Natural killer cell treated with Interleukin-12 subunit alpha and Interleukin-12 subunit beta and Interleukin-15 and Interleukin-18, amount 100 ng/mL, for 72 hours (primary cell): ENCODE data around the gene COBLL1. TPM values are rescaled to one million over a fixed set of nuclear protein-coding genes. Genes with fewer than 3 reads are reported as not detected.

Source experiments
- ATAC-seq, 2 donors: fragments of 150-1000 bp; cut with Tn5 transposase in 1 of 2; sonication (Bioruptor Pico), chemical (Tn5 transposase) in 1 of 2; 2 replicates each; pipeline ENCODE4 v1.10.0; 2021
- DNase-seq: peaks from one replicate; pipeline ENCODE4 v3.0.0; 2022; ENCODE audit warnings: low spot score
- H3K27ac Mint-ChIP-seq, 2 donors: 1 replicate in 1 of 2; 2 replicates in 1 of 2; pipeline ENCODE4 v1.8.0; 2022; ENCODE audit warnings: mixed read lengths in 2 of 2, mild to moderate bottlenecking in 1 of 2, moderate library complexity in 1 of 2
- H3K27me3 Mint-ChIP-seq, 2 donors: 1 replicate in 1 of 2; 2 replicates in 1 of 2; pipeline ENCODE4 v1.8.0; 2022; ENCODE audit warnings: mixed read lengths in 2 of 2
- H3K36me3 Mint-ChIP-seq: one replicate; pipeline ENCODE4 v1.8.0; 2022; ENCODE audit warnings: mixed read lengths
- H3K4me1 Mint-ChIP-seq, 2 donors: 1 replicate in 1 of 2; 2 replicates in 1 of 2; pipeline ENCODE4 v1.8.0; 2022; ENCODE audit warnings: low read depth in 2 of 2, mixed read lengths in 2 of 2, mild to moderate bottlenecking in 1 of 2
- H3K4me3 Mint-ChIP-seq: one replicate; pipeline ENCODE4 v1.8.0; 2022; ENCODE audit warnings: mixed read lengths
- H3K9me3 Mint-ChIP-seq: 2 replicates; pipeline ENCODE4 v1.8.0; 2022; ENCODE audit warnings: mixed read lengths
- total RNA-seq, 2 donors: library from RNA; stranded (reverse); gene quantifications; one replicate each; pipeline ENCODE4 v1.2.3, GENCODE V29; 2022

The COBLL1 gene
- total RNA-seq, 2 donors from 2014 or later, result 0.19 to 3.1 TPM

GRCh38 chr2:164818149-164819136 is 23.2 kb downstream of the COBLL1 start:
- Mint-ChIP-seq H3K4me3 (no peak overlapping the region), H3K9me3 (no peaks in the 10 kb centered on the region), H3K27ac (no peak overlapping the region), H3K4me1 (no peaks in the 10 kb centered on the region), H3K36me3 (no peaks in the 10 kb centered on the region), H3K27me3 (no peaks in the 10 kb centered on the region)
- DNase-seq (no peak), ATAC-seq (no peak)

GRCh38 chr2:164816900-164817299 is 24.7 kb downstream of the COBLL1 start:
- no peak for ATAC-seq
- Mint-ChIP-seq H3K36me3 (no peaks in the 10 kb centered on the region), H3K9me3 (no peaks in the 10 kb centered on the region), H3K27ac (no peak overlapping the region), H3K4me1 (no peaks in the 10 kb centered on the region), H3K4me3 (no peak overlapping the region), H3K27me3 (no peaks in the 10 kb centered on the region)
- no peak for DNase-seq

GRCh38 chr2:164816046-164816445 is 25.6 kb downstream of the COBLL1 start:
- H3K4me1 Mint-ChIP-seq, result no peaks in the 10 kb centered on the region
- no peaks in the 10 kb centered on the region for H3K9me3 Mint-ChIP-seq
- H3K36me3 Mint-ChIP-seq, result no peaks in the 10 kb centered on the region
- H3K27me3 Mint-ChIP-seq, result no peaks in the 10 kb centered on the region
- ATAC-seq (no peak), DNase-seq (no peak)
- H3K4me3 Mint-ChIP-seq, result no peak overlapping the region
- no peak overlapping the region for H3K27ac Mint-ChIP-seq

- no peaks in the 10 kb centered on the region for H3K36me3 Mint-ChIP-seq
- no peak for ATAC-seq
- no peak overlapping the region for H3K27ac Mint-ChIP-seq
- no peaks in the 10 kb centered on the region for H3K27me3 Mint-ChIP-seq
- no peaks in the 10 kb centered on the region for H3K4me1 Mint-ChIP-seq
- no peak overlapping the region for H3K4me3 Mint-ChIP-seq
- H3K9me3 Mint-ChIP-seq, result no peaks in the 10 kb centered on the region
- no peak for DNase-seq
Observed at GRCh38 chr2:164815071-164815793, 26.4 kb downstream of the COBLL1 start.

GRCh38 chr2:164813535-164813934 is 28.1 kb downstream of the COBLL1 start:
- Mint-ChIP-seq H3K36me3 (no peaks in the 10 kb centered on the region), H3K27me3 (no peaks in the 10 kb centered on the region), H3K27ac (no peak overlapping the region), H3K4me1 (no peaks in the 10 kb centered on the region), H3K4me3 (no peak overlapping the region), H3K9me3 (no peaks in the 10 kb centered on the region)
- no peak for DNase-seq
- ATAC-seq, result no peak

- DNase-seq, result no peak
- H3K27me3 Mint-ChIP-seq, result no peaks in the 10 kb centered on the region
- H3K4me3 Mint-ChIP-seq, result no peak overlapping the region
- ATAC-seq, result no peak
- no peaks in the 10 kb centered on the region for H3K9me3 Mint-ChIP-seq
- no peaks in the 10 kb centered on the region for H3K4me1 Mint-ChIP-seq
- no peaks in the 10 kb centered on the region for H3K36me3 Mint-ChIP-seq
- no peak overlapping the region for H3K27ac Mint-ChIP-seq
Observed at GRCh38 chr2:164812378-164812777, 29.2 kb downstream of the COBLL1 start.

GRCh38 chr2:164811819-164812218 is 29.8 kb downstream of the COBLL1 start:
- no peak overlapping the region for H3K27ac Mint-ChIP-seq
- DNase-seq (no peak), ATAC-seq (no peak)
- H3K9me3 Mint-ChIP-seq, result no peaks in the 10 kb centered on the region
- no peaks in the 10 kb centered on the region for H3K4me1 Mint-ChIP-seq
- no peaks in the 10 kb centered on the region for H3K36me3 Mint-ChIP-seq
- no peak overlapping the region for H3K4me3 Mint-ChIP-seq
- H3K27me3 Mint-ChIP-seq, result no peaks in the 10 kb centered on the region

DNA sequence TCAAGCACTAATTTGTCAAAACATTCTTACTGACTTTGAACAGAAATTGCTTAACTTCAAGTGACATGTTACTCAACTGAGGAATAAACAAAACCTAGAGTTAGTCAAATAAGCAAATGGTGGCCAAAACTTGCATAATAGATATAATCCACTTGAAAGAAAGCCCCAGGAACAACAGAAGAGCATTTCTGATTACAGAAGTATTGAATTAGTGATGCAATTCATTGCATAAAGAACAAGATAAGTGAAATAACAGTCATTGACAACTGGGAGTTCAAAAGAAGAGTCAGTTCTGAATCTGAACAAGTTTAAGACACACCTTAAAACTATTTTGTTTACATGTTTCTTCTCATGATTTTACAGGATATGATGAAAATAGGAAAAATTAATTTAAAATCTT is 30.8 kb downstream of the COBLL1 start:
- Mint-ChIP-seq H3K27me3 (no peaks in the 10 kb centered on the region), H3K27ac (no peak overlapping the region), H3K4me1 (no peaks in the 10 kb centered on the region), H3K9me3 (no peaks in the 10 kb centered on the region), H3K36me3 (no peaks in the 10 kb centered on the region), H3K4me3 (no peak overlapping the region)
- ATAC-seq (no peak), DNase-seq (no peak)

GRCh38 chr2:164808776-164809175 is 32.8 kb downstream of the COBLL1 start:
- DNase-seq (no peak), ATAC-seq (no peak)
- H3K36me3 Mint-ChIP-seq, result no peaks in the 10 kb centered on the region
- no peaks in the 10 kb centered on the region for H3K9me3 Mint-ChIP-seq
- no peak overlapping the region for H3K4me3 Mint-ChIP-seq
- no peak overlapping the region for H3K27ac Mint-ChIP-seq
- H3K4me1 Mint-ChIP-seq, result no peaks in the 10 kb centered on the region
- H3K27me3 Mint-ChIP-seq, result no peaks in the 10 kb centered on the region

DNA sequence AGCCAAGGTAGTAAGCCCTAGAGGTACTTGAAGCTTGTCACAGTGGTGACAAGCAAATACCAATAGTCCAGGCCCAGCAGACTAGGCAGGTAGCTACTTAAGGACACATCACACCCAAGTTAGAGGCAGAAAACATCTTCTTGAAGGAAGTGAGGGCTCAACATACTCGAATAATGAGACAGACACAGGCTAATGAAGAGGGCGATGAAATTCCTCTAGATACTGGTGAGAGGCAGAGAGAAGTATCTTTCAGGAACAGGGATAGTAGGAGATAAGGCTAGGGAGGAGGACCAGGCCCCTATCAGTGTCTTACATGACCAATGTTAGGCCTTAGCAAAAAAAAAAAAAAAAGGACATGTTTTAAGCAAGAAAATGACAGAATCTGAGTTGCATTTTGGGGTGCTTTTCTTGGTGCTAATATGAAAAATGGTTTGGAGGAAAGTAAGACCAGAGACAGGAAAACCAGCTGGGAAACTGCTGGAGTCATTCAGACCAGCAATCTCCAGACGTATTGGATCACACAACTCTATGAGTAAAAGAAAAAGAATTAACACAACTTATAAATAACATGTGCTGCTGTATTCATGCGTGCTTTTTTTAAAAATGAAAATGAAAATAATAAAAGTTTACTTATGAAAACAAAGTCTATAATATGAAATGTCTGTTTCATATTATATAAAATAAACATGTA is 37.7 kb downstream of the COBLL1 start:
- Mint-ChIP-seq H3K9me3 (no peaks in the 10 kb centered on the region), H3K4me1 (no peaks in the 10 kb centered on the region), H3K36me3 (no peaks in the 10 kb centered on the region), H3K27me3 (no peaks in the 10 kb centered on the region), H3K4me3 (no peak overlapping the region), H3K27ac (no peak overlapping the region)
- DNase-seq, result no peak
- no peak for ATAC-seq

DNA sequence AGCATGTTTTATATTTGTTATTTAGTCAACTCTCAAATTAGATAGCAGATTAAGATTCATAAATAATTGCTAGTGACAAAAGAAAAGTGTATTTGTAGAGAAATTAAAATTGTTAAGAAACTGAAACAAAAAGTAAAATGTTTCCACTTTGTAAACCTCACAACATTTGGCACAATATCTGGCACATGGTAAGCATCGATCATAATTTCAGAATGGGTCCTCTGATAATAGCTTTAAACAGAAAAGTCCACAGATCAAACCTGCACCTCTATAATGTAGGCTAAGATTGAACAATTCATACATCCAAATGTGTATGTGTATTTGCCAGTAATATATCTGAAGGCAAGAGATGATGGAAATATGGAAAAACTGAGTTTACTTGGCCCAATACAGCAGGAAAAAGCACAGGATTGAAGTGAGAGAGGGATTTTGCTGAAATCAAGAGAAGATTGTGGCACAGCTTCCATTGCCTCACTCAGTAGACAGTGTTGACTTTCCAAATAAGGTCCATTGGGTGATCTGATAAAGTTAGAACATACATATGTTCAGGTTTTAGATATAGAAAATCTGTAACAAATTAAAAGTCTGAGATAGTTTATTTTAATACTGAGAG is 39.4 kb downstream of the COBLL1 start:
- Mint-ChIP-seq H3K9me3 (peaks cover 3% of the 10 kb centered on the region), H3K4me1 (no peaks in the 10 kb centered on the region), H3K27ac (no peak overlapping the region), H3K36me3 (no peaks in the 10 kb centered on the region), H3K4me3 (no peak overlapping the region), H3K27me3 (peaks cover 0 to 2% of the 10 kb centered on the region in 2 donors)
- ATAC-seq (no peak), DNase-seq (no peak)

DNA sequence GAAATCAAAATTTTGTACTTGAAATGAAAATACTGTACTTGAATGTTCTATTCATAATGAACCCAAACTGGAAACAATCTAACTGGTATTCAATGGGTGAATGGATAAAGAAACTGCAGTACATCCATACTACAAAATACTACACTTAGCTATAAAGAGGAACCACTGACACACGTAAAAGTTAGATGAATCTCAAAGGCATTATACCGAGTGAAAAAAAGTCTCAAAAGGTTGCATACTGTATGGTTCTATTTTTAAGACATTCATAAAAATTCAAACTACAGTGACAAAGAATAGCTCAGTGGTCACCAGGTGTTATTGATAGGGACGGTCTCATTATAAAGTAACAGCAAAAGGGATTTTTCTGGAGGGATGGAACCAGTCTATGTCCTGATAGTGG is 41.1 kb downstream of the COBLL1 start:
- no peaks in the 10 kb centered on the region for H3K4me1 Mint-ChIP-seq
- H3K4me3 Mint-ChIP-seq, result no peak overlapping the region
- H3K27me3 Mint-ChIP-seq, result peaks cover 0 to 2% of the 10 kb centered on the region in 2 donors
- H3K36me3 Mint-ChIP-seq, result no peaks in the 10 kb centered on the region
- peaks cover 3% of the 10 kb centered on the region for H3K9me3 Mint-ChIP-seq
- no peak for DNase-seq
- ATAC-seq, result no peak
- H3K27ac Mint-ChIP-seq, result no peak overlapping the region

- H3K9me3 Mint-ChIP-seq, result peaks cover 3% of the 10 kb centered on the region
- no peaks in the 10 kb centered on the region for H3K4me1 Mint-ChIP-seq
- no peak for ATAC-seq
- no peaks in the 10 kb centered on the region for H3K36me3 Mint-ChIP-seq
- H3K4me3 Mint-ChIP-seq, result no peak overlapping the region
- no peak overlapping the region for H3K27ac Mint-ChIP-seq
- no peak for DNase-seq
- peaks cover 0 to 7% of the 10 kb centered on the region in 2 donors for H3K27me3 Mint-ChIP-seq
Observed at GRCh38 chr2:164797627-164798026, 44.0 kb downstream of the COBLL1 start.
